RWPE2 (cell line): Measurements from ENCODE around the gene FAM149A.

Experiments used
- ATAC-seq: fragments of 200-7000 bp; cut with Tn5 transposase; 3 replicates; pipeline ENCODE4 v1.9.1; 2021; ENCODE audit warnings: low read depth
- DNase-seq: peaks from one replicate; pipeline ENCODE4 v3.0.0-alpha.2; 2020; ENCODE audit warnings: low spot score
- H3K27ac ChIP-seq: fragments of 450-650 bp; 2 replicates; pipeline ENCODE4 v1.5.1; 2017; ENCODE audit warnings: mild to moderate bottlenecking; ENCODE audit not compliant: poor library complexity, severe bottlenecking
- H3K27me3 ChIP-seq: fragments of 250-450 bp; sonication (Bioruptor Pico); 2 replicates; pipeline ENCODE4 v1.5.1; 2021; ENCODE audit warnings: mild to moderate bottlenecking, moderate library complexity; ENCODE audit not compliant: insufficient read depth, poor library complexity, severe bottlenecking
- H3K36me3 ChIP-seq: fragments of 250-450 bp; sonication (Bioruptor Pico); 2 replicates; pipeline ENCODE4 v1.5.1; 2020; ENCODE audit warnings: low read depth, mild to moderate bottlenecking, moderate library complexity
- H3K4me1 ChIP-seq: fragments of 250-450 bp; sonication (Bioruptor Pico); 2 replicates; pipeline ENCODE4 v1.5.1; 2021; ENCODE audit warnings: mild to moderate bottlenecking, moderate library complexity; ENCODE audit not compliant: insufficient read depth, poor library complexity, severe bottlenecking
- H3K4me3 ChIP-seq: fragments of 250-450 bp; sonication (Bioruptor Pico); 2 replicates; pipeline ENCODE4 v1.5.1; 2021; ENCODE audit warnings: mild to moderate bottlenecking, moderate library complexity; ENCODE audit not compliant: severe bottlenecking
- H3K9me3 ChIP-seq: fragments of 250-450 bp; sonication (Bioruptor Pico); 2 replicates; pipeline ENCODE4 v1.5.1; 2021; ENCODE audit warnings: mild to moderate bottlenecking, moderate library complexity; ENCODE audit not compliant: severe bottlenecking
- CTCF ChIP-seq: fragments of 450-650 bp; IDR thresholded peaks from one replicate; pipeline ENCODE4 v1.5.1; 2017; ENCODE audit warnings: mild to moderate bottlenecking, moderate library complexity; ENCODE audit not compliant: poor library complexity, severe bottlenecking

FAM149A gene

GRCh38 chr4:186149872-186150271 is 45.4 kb downstream of the FAM149A start:
- Histone ChIP-seq H3K27me3 (no peaks in the 10 kb centered on the region), H3K36me3 (no peaks in the 10 kb centered on the region), H3K4me3 (no peak overlapping the region), H3K4me1 (no peaks in the 10 kb centered on the region), H3K9me3 (no peaks in the 10 kb centered on the region), H3K27ac (no peak overlapping the region)
- DNase-seq (no peak), ATAC-seq (no peak)
- TF ChIP-seq CTCF: peak; percentile 37

- ATAC-seq (no peak), DNase-seq (no peak)
- no peaks in the 10 kb centered on the region for H3K27me3 ChIP-seq
- no peaks in the 10 kb centered on the region for H3K4me1 ChIP-seq
- H3K36me3 ChIP-seq: no peaks in the 10 kb centered on the region
- no peak overlapping the region for H3K4me3 ChIP-seq
- no peaks in the 10 kb centered on the region for H3K9me3 ChIP-seq
- no peak overlapping the region for H3K27ac ChIP-seq
- TF ChIP-seq CTCF: no peak
Measured at GRCh38 chr4:186150926-186151325, 46.4 kb downstream of the FAM149A start.

GRCh38 chr4:186151499-186151898 is 47.0 kb downstream of the FAM149A start:
- DNase-seq (no peak), ATAC-seq (no peak)
- no peaks in the 10 kb centered on the region for H3K36me3 ChIP-seq
- no peak for TF ChIP-seq CTCF
- H3K4me1 ChIP-seq: no peaks in the 10 kb centered on the region
- H3K27me3 ChIP-seq: no peaks in the 10 kb centered on the region
- no peak overlapping the region for H3K27ac ChIP-seq
- H3K4me3 ChIP-seq: no peak overlapping the region
- H3K9me3 ChIP-seq: no peaks in the 10 kb centered on the region

GRCh38 chr4:186158021-186158813 is 53.7 kb downstream of the FAM149A start:
- H3K9me3 ChIP-seq: no peaks in the 10 kb centered on the region
- ATAC-seq (0 out of 3 replicates have a peak, but pooled peaks have one; percentile 14), DNase-seq (no peak)
- no peak overlapping the region for H3K4me3 ChIP-seq
- H3K27me3 ChIP-seq: no peaks in the 10 kb centered on the region
- no peak overlapping the region for H3K27ac ChIP-seq
- no peaks in the 10 kb centered on the region for H3K36me3 ChIP-seq
- H3K4me1 ChIP-seq: no peaks in the 10 kb centered on the region
- no peak for TF ChIP-seq CTCF

GRCh38 chr4:186158966-186159365 is 54.5 kb downstream of the FAM149A start:
- Histone ChIP-seq H3K9me3 (no peaks in the 10 kb centered on the region), H3K4me1 (no peaks in the 10 kb centered on the region), H3K36me3 (no peaks in the 10 kb centered on the region), H3K27ac (no peak overlapping the region), H3K4me3 (no peak overlapping the region), H3K27me3 (no peaks in the 10 kb centered on the region)
- TF ChIP-seq CTCF: no peak
- DNase-seq (no peak), ATAC-seq (no peak)
